ENCODE results near the gene TBC1D8. TPM values are rescaled to one million over a fixed set of nuclear protein-coding genes. Genes with fewer than 3 reads are reported as not detected.
"Not testable (repeated sequence)": the region's sequence is repeated elsewhere in the genome, so short reads cannot be mapped to it uniquely, and the experiment has no call there.

TBC1D8 gene
- total RNA-seq, 1 donor from 2014 or later = 17.3 TPM

DNA sequence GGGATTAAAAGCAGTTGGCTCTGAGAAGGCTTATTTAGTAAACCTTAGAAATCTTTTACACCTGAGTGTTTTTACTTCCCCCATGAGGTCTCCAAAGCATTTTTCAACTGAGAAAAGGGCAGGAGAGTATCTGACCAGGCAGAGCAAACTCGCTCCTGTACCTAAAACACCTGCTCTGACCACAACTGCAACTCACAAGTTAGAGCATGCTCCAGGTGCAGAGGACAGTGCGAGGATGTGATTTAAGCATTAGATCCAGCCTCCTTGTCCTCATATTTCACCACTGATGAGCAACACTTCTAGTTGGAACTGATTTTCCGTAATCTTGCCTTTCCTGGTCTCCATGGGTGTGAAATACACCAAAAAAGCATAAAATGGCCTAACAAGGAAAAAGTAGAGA is 34.5 kb upstream of the TBC1D8 start:
- H3K36me3 ChIP-seq (ENCODE audit: control insufficient read depth, insufficient read depth, low read length) = no peaks in the 10 kb centered on the region
- TF ChIP-seq, protein P1, sequence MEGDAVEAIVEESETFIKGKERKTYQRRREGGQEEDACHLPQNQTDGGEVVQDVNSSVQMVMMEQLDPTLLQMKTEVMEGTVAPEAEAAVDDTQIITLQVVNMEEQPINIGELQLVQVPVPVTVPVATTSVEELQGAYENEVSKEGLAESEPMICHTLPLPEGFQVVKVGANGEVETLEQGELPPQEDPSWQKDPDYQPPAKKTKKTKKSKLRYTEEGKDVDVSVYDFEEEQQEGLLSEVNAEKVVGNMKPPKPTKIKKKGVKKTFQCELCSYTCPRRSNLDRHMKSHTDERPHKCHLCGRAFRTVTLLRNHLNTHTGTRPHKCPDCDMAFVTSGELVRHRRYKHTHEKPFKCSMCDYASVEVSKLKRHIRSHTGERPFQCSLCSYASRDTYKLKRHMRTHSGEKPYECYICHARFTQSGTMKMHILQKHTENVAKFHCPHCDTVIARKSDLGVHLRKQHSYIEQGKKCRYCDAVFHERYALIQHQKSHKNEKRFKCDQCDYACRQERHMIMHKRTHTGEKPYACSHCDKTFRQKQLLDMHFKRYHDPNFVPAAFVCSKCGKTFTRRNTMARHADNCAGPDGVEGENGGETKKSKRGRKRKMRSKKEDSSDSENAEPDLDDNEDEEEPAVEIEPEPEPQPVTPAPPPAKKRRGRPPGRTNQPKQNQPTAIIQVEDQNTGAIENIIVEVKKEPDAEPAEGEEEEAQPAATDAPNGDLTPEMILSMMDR (IDR thresholded peaks at IDR 0.05; ENCODE audit: insufficient read depth, low read length, poor library complexity, severe bottlenecking) = no peak
- DNase-seq (ENCODE audit: low read depth) = no peak
- H3K4me3 ChIP-seq (ENCODE audit: low read depth, low read length) = no peak overlapping the region
- H3K27me3 ChIP-seq (ENCODE audit: control insufficient read depth, insufficient read depth, low read length) = no peaks in the 10 kb centered on the region

DNA sequence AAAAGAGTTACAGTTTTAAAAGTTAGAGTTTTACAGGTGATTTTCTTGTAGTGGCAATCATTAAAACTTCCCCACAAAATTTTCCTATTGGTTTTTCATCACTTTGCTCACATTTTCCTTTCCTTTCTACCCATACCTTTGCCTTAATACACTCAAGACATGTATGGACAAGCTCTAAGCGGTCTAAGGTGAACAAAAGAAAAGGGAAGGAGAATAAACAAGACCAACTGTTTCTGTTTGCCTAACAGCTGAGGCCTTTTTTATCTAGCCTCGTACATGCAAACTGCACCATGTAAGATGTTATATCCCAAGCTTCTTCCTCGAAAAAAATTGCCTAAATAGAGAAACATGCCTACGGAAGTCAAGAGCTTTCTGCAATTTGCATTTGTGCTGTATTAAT is 33.9 kb upstream of the TBC1D8 start:
- Histone ChIP-seq H3K36me3 (ENCODE audit: control insufficient read depth, insufficient read depth, low read length) (no peaks in the 10 kb centered on the region), H3K4me3 (ENCODE audit: low read depth, low read length) (no peak overlapping the region), H3K27me3 (ENCODE audit: control insufficient read depth, insufficient read depth, low read length) (no peaks in the 10 kb centered on the region)
- TF ChIP-seq, protein P1 (IDR thresholded peaks at IDR 0.05; ENCODE audit: insufficient read depth, low read length, poor library complexity, severe bottlenecking) = no peak
- no peak for DNase-seq (ENCODE audit: low read depth)

DNA sequence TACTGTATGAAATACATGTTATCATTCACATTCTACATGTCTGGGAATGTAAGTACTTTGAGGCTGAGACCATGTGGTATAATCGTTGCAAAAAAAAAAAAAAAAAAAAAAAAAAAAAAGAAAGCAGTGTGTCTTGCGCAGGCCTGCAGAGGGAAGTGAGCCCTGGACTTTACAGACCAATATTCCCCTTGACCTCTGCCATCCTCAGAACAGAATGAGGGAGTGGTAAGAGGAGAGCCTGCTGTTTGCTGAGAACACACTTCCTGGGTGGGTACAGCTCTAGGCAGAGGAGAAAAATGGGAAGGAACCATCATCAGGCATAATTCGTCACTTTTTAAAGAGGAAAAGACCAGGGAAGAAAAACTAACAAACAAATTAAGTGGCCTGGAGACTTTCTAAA is 28.8 kb upstream of the TBC1D8 start:
- no peaks in the 10 kb centered on the region for H3K36me3 ChIP-seq (ENCODE audit: control insufficient read depth, insufficient read depth, low read length)
- no peak overlapping the region for H3K4me3 ChIP-seq (ENCODE audit: low read depth, low read length)
- no peak for DNase-seq (ENCODE audit: low read depth)
- no peaks in the 10 kb centered on the region for H3K27me3 ChIP-seq (ENCODE audit: control insufficient read depth, insufficient read depth, low read length)
- TF ChIP-seq, protein P1 (IDR thresholded peaks at IDR 0.05; ENCODE audit: insufficient read depth, low read length, poor library complexity, severe bottlenecking) = no peak

DNA sequence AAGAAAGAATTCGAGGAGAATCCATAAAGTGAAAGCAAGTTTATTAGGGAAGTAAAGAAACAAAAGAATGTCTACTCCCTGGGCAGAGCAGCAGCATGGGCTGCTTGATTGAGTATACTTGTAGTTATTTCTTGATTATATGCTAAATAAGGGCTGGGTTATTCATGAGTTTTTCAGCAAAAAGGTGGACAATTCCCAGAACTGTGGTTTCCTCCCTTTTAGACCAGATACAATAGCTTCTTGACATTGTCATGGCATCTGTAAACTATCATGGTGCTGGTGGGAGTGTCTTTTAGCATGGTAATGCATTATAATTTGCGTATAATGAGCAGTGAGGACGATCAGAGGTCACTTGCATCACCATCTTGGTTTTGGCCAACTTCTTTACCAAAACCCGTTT is 25.6 kb upstream of the TBC1D8 start:
- no peak for DNase-seq (ENCODE audit: low read depth)
- TF ChIP-seq, protein P1 (IDR thresholded peaks at IDR 0.05; ENCODE audit: insufficient read depth, low read length, poor library complexity, severe bottlenecking) = no peak
- Histone ChIP-seq H3K4me3 (ENCODE audit: low read depth, low read length) (no peak overlapping the region), H3K36me3 (ENCODE audit: control insufficient read depth, insufficient read depth, low read length) (no peaks in the 10 kb centered on the region), H3K27me3 (ENCODE audit: control insufficient read depth, insufficient read depth, low read length) (no peaks in the 10 kb centered on the region)

DNA sequence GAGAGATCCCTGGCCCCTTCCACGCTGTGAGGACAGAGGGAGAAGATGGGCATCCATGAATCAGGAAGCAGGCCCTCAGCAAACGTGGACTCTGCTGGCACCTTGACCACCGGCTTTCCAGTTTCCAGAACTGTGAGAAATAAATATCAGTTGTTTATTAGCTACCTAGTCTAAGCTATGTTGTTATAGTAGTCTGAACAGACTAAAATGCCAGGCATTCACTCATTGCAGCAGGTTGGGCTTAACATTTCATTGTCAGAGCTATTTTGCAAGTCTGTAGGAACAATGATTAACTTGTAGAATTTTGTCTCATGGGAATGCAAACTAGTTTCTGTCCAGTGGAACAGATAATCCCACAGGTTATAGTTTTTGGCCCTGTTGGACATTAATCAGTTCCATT is 24.8 kb upstream of the TBC1D8 start:
- no peaks in the 10 kb centered on the region for H3K36me3 ChIP-seq (ENCODE audit: control insufficient read depth, insufficient read depth, low read length)
- DNase-seq (ENCODE audit: low read depth) = peak; percentile 86
- no peak overlapping the region for H3K4me3 ChIP-seq (ENCODE audit: low read depth, low read length)
- no peaks in the 10 kb centered on the region for H3K27me3 ChIP-seq (ENCODE audit: control insufficient read depth, insufficient read depth, low read length)
- TF ChIP-seq, protein P1 (IDR thresholded peaks at IDR 0.05; ENCODE audit: insufficient read depth, low read length, poor library complexity, severe bottlenecking) = no peak

DNA sequence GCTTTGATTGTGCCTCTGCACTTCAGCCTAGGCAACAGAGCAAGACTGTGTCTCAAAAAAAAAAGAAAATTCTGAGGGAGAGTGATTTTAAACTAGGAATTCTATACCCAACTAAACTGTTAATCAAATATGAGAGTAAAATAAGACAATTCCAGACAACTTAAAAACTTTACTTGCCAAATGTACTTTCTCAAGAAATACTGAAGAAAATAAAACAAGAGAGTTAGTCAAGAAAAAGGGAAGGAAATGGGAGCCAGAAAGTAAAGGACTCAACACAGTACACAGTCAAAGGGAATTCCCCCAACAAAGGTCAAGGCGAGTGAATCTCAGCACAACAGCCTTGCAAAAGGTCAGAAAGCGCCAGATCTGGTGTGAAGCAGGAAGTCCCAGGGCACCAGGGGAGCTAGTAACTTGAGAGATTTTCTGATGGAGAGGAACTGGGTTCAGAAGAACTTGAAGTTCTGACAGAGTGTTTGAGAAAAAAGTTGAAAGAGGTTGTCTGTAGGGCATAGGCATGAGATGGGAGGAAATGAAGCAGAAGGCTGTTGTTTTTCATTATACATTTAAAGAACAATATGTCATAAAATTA is 22.6 kb upstream of the TBC1D8 start:
- Histone ChIP-seq H3K4me3 (ENCODE audit: low read depth, low read length) (no peak overlapping the region), H3K27me3 (ENCODE audit: control insufficient read depth, insufficient read depth, low read length) (no peaks in the 10 kb centered on the region)

DNA sequence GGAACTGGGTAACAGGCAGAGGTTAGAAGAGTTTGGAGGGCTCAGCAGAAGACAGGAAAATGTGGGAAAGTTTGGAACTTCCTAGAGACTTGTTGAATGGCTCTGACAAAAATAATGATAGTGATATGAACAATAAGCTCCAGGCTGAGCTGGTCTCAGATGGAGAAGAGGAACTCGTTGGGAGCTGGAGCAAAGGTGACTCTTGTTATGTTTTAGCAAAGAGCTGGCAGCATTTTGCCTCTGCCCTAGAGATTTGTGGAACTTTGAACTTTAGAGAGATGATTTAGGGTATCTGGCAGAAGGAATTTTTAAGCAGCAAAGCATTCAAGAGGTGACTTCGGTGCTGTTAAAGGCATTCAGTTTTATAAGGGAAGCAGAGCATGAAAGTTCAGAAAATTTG is 18.6 kb upstream of the TBC1D8 start:
- not testable (repeated sequence) for DNase-seq (ENCODE audit: low read depth); H3K4me3 ChIP-seq (ENCODE audit: low read depth, low read length); H3K27me3 ChIP-seq (ENCODE audit: control insufficient read depth, insufficient read depth, low read length)

More for the DNA sequence above, 22.6 kb upstream of the TBC1D8 start:
- DNase-seq (ENCODE audit: low read depth) = no peak
- no peaks in the 10 kb centered on the region for H3K36me3 ChIP-seq (ENCODE audit: control insufficient read depth, insufficient read depth, low read length)
- TF ChIP-seq, protein P1 (IDR thresholded peaks at IDR 0.05; ENCODE audit: insufficient read depth, low read length, poor library complexity, severe bottlenecking) = no peak

More for the DNA sequence above, 18.6 kb upstream of the TBC1D8 start:
- H3K36me3 ChIP-seq (ENCODE audit: control insufficient read depth, insufficient read depth, low read length) = not testable (repeated sequence)

Data from kidney epithelial cell (primary cell).